ENCODE data around the gene SLC37A4.

SLC37A4 gene

DNA sequence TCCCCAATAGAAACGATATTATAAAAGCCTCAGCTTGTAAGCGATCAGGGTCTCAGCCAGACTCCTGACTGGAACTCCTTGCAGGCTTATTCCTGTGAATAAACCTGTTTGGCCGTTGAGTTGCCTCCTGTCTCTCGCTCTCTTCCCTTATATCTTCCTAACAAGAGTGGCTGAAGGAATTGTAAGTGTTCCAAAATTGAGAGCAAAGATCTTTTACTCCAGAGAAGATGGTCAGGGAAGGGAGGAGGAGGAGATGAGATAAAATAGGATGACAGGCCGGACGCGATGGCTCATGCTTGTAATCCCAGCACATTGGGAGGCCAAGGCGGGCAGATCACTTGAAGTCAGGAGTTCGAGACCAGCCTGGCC lies 1.2 kb upstream of the SLC37A4 start:
- H3K9me3 ChIP-seq (ENCODE audit: low read length): no peaks in the 10 kb centered on the region
- no peak overlapping the region for H2AFZ ChIP-seq (ENCODE audit: low read depth, low read length)
- no peaks in the 10 kb centered on the region for H3K27me3 ChIP-seq (ENCODE audit: insufficient read depth, low read length)
- no peak overlapping the region for H3K4me3 ChIP-seq (ENCODE audit: low read length)
- H3K4me1 ChIP-seq (ENCODE audit: insufficient read depth, low read length): peaks cover 9% of the 10 kb centered on the region
- H3K36me3 ChIP-seq (ENCODE audit: insufficient read depth, low read length): peaks cover 15% of the 10 kb centered on the region

DNA sequence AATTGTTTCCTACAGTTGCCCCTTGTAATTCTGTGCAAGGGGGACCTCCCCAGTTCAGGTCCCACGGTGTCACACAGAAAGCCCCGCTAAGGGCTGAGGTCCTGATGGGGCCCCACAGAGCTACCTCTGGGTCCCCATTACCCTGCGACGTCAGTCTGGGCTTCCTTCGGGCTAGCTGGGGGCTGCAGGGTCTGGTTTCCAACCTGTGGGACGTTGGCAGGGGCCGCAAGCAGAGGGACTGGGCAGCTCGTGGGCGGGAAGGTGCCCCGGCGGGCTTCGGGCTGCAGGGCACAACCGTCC lies 698 bp downstream of the SLC37A4 start:
- no peaks in the 10 kb centered on the region for H3K27me3 ChIP-seq (ENCODE audit: insufficient read depth, low read length)
- peaks cover 31% of the 10 kb centered on the region for H3K36me3 ChIP-seq (ENCODE audit: insufficient read depth, low read length)
- no peaks in the 10 kb centered on the region for H3K9me3 ChIP-seq (ENCODE audit: low read length)
- H3K4me1 ChIP-seq (ENCODE audit: insufficient read depth, low read length): peaks cover 9% of the 10 kb centered on the region
- peak overlapping the region; percentile 83 for H2AFZ ChIP-seq (ENCODE audit: low read depth, low read length)
- peak overlapping the region; percentile 86 for H3K4me3 ChIP-seq (ENCODE audit: low read length)

DNA sequence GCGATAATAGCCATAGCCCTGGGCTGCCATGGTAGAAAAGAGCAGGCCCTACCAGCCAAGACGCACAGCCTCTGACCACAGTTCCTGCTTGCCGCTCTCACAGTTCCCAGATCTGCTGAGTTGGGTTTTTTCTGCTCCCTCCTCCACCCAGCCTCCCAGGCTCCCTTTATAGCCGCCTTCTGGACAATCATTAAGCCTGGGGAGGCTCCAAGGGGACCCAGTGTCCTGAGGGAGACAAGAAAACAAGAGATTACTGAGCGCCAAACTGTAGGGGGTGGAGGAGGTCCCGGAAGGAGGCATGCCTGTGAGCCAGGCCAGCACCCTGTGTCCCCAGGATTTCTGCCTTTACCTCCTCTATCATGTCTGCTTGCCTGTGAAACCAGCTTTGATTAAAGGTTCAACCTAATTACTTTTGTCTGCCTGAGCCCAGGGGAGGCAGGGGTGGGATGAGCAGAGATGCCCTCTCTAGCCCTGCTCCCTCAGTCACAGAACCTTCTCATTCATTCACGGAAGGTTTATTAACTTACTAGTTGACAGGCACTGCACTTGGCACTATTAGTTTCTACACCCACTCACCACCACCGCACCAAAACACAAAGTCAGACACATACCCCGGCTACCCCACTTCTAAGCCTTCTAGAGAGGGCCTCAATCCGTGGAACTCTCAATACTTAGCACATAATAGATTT lies 1.2 kb downstream of the SLC37A4 start:
- peak overlapping the region; percentile 86 for H3K4me3 ChIP-seq (ENCODE audit: low read length)
- peaks cover 9% of the 10 kb centered on the region for H3K4me1 ChIP-seq (ENCODE audit: insufficient read depth, low read length)
- H2AFZ ChIP-seq (ENCODE audit: low read depth, low read length): no peak overlapping the region
- H3K27me3 ChIP-seq (ENCODE audit: insufficient read depth, low read length): no peaks in the 10 kb centered on the region
- H3K36me3 ChIP-seq (ENCODE audit: insufficient read depth, low read length): peaks cover 36% of the 10 kb centered on the region
- H3K9me3 ChIP-seq (ENCODE audit: low read length): no peaks in the 10 kb centered on the region

DNA sequence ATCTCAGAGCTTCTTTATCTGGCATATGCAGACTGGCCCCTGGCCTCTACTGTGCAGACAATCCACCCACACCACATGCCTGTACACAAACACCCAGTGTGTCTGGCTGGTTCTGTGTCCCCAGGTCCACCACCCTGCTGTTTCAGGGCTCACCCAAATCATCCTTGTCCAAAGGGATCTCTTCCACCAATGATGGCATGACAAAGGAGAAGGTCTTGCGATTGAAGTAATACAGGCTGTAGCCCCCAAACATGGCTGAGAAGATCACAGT lies 1.7 kb downstream of the SLC37A4 start:
- Histone ChIP-seq H3K9me3 (ENCODE audit: low read length) (no peaks in the 10 kb centered on the region), H3K4me3 (ENCODE audit: low read length) (no peak overlapping the region), H3K36me3 (ENCODE audit: insufficient read depth, low read length) (peaks cover 41% of the 10 kb centered on the region), H2AFZ (ENCODE audit: low read depth, low read length) (no peak overlapping the region), H3K27me3 (ENCODE audit: insufficient read depth, low read length) (no peaks in the 10 kb centered on the region), H3K4me1 (ENCODE audit: insufficient read depth, low read length) (peaks cover 9% of the 10 kb centered on the region)

DNA sequence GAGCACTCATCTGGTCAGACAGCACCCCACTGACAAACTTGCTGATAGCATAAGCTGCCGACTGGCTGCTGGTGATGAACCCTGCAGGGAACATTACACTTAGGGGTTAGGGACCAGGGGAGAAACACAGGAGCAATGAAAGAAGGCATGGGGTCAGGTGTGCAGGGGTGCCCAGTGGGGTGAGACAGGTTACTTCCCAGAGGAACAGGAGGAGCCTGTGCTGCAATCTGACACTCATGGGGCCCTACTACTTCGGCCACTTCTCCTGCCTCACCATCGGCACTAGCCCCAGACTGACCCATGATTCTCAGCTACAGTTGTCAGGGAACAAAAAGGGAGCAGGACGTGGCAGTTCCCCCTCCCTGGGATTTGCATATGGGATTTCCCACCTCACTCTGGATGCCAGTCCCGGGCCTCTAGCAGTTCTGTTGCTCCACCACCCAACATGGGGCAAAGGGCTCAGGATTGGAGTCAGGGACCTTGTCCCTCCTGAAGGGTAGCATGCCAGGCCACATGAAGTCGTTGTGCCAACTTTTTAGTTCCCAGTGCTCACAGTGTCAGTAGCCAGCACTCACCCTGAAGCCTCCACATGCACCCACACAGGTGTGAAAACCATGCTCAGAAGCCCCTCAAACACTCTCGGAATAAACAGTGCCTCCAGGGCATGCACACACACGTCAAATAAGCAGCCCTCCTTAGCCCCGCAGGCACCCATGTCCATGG lies 2.2 kb downstream of the SLC37A4 start:
- Histone ChIP-seq H3K9me3 (ENCODE audit: low read length) (no peaks in the 10 kb centered on the region), H3K4me3 (ENCODE audit: low read length) (no peak overlapping the region), H3K4me1 (ENCODE audit: insufficient read depth, low read length) (peaks cover 9% of the 10 kb centered on the region), H3K27me3 (ENCODE audit: insufficient read depth, low read length) (no peaks in the 10 kb centered on the region), H2AFZ (ENCODE audit: low read depth, low read length) (no peak overlapping the region), H3K36me3 (ENCODE audit: insufficient read depth, low read length) (peaks cover 46% of the 10 kb centered on the region)

GRCh38 chr11:119027561-119028345 lies 2.9 kb downstream of the SLC37A4 start:
- Histone ChIP-seq H3K27me3 (ENCODE audit: insufficient read depth, low read length) (no peaks in the 10 kb centered on the region), H2AFZ (ENCODE audit: low read depth, low read length) (no peak overlapping the region), H3K36me3 (ENCODE audit: insufficient read depth, low read length) (peaks cover 53% of the 10 kb centered on the region), H3K4me3 (ENCODE audit: low read length) (no peak overlapping the region), H3K9me3 (ENCODE audit: low read length) (no peaks in the 10 kb centered on the region), H3K4me1 (ENCODE audit: insufficient read depth, low read length) (peaks cover 9% of the 10 kb centered on the region)

- Histone ChIP-seq H3K9me3 (ENCODE audit: low read length) (no peaks in the 10 kb centered on the region), H3K27me3 (ENCODE audit: insufficient read depth, low read length) (no peaks in the 10 kb centered on the region), H3K4me3 (ENCODE audit: low read length) (no peak overlapping the region), H3K36me3 (ENCODE audit: insufficient read depth, low read length) (peaks cover 58% of the 10 kb centered on the region), H3K4me1 (ENCODE audit: insufficient read depth, low read length) (peaks cover 9% of the 10 kb centered on the region), H2AFZ (ENCODE audit: low read depth, low read length) (no peak overlapping the region)
These were observed 3.7 kb downstream of the SLC37A4 start for GRCh38 chr11:119026970-119027369.

DNA sequence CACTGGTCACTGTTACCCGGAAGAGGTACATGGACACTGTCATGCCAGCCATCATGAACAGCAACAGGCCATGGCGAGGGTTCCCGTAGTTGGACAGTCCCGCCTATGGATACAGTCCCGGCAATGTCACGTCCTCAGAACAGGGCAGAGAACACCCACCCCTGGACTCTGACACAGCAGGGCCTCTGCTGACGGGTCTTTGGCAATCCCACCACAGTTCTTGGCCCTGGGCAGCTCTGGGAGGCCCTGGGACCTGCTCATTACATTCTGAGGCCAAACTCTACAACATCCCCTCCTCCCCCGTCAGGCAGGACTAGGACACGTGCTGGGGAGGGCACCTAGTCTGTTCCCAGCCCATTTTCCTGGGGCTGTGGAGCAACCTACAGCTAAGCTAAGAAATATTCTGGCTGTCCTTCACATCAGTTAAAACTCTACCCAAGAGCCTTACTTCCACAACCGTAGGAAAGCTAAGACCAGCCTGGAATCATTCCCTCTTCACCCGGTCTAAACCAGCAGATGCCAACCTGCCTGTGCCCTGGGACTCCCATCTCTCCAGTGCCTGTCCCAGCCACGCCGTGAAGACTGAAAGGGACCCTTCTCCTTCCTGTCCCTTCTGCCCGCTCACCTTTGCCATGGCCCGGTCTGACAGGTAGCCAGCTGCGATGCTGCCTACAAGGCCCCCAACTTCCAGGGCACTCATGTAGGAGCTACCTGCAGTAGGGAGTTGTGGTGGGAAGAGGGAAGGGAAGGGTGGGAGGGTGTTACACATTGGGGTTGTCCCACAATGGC lies 4.5 kb downstream of the SLC37A4 start:
- peaks cover 9% of the 10 kb centered on the region for H3K4me1 ChIP-seq (ENCODE audit: insufficient read depth, low read length)
- H3K36me3 ChIP-seq (ENCODE audit: insufficient read depth, low read length): peaks cover 66% of the 10 kb centered on the region
- H2AFZ ChIP-seq (ENCODE audit: low read depth, low read length): no peak overlapping the region
- H3K4me3 ChIP-seq (ENCODE audit: low read length): no peak overlapping the region
- H3K9me3 ChIP-seq (ENCODE audit: low read length): no peaks in the 10 kb centered on the region
- H3K27me3 ChIP-seq (ENCODE audit: insufficient read depth, low read length): no peaks in the 10 kb centered on the region

GRCh38 chr11:119025541-119025940 lies 5.1 kb downstream of the SLC37A4 start:
- H2AFZ ChIP-seq (ENCODE audit: low read depth, low read length): no peak overlapping the region
- no peak overlapping the region for H3K4me3 ChIP-seq (ENCODE audit: low read length)
- no peaks in the 10 kb centered on the region for H3K9me3 ChIP-seq (ENCODE audit: low read length)
- H3K36me3 ChIP-seq (ENCODE audit: insufficient read depth, low read length): peaks cover 69% of the 10 kb centered on the region
- H3K27me3 ChIP-seq (ENCODE audit: insufficient read depth, low read length): no peaks in the 10 kb centered on the region
- peaks cover 9% of the 10 kb centered on the region for H3K4me1 ChIP-seq (ENCODE audit: insufficient read depth, low read length)

- peaks cover 70% of the 10 kb centered on the region for H3K36me3 ChIP-seq (ENCODE audit: insufficient read depth, low read length)
- peaks cover 11% of the 10 kb centered on the region for H3K4me1 ChIP-seq (ENCODE audit: insufficient read depth, low read length)
These were observed 5.6 kb downstream of the SLC37A4 start for GRCh38 chr11:119025099-119025473.

DNA sequence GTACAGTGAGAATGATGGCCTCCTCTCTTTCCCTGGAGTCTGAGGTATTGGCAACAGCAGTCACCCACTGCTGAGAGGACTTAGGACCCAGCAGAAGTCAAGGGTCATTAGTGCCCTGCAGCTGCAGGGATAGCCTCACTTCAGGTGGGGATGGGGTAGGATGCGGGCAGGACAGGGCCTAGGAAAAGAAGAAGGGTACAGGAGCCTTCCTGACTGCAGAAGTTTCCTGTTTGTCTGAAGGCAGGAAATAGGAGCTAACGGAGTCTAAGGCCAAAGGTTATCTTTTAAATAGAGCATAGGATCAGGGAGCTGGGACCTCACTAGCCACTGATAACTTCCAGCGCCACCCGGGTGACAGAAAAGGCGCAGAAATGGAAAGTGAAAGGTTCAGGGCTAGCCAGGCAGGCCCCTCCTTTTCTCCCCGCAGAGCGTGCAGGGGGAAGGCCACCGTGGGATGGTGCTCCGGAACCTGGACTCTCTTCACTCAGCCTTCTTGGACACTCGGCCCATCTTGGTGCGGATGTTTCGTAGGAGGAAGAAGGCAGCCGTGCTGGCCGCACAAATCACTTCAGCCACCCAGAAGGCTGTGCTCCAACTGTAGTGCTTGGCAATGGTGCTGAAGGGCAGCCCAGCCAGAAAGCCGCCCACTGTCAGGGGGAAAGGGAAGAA lies 6.1 kb downstream of the SLC37A4 start:
- Histone ChIP-seq H2AFZ (ENCODE audit: low read depth, low read length) (no peak overlapping the region), H3K4me1 (ENCODE audit: insufficient read depth, low read length) (peaks cover 11% of the 10 kb centered on the region), H3K27me3 (ENCODE audit: insufficient read depth, low read length) (no peaks in the 10 kb centered on the region), H3K9me3 (ENCODE audit: low read length) (no peaks in the 10 kb centered on the region), H3K4me3 (ENCODE audit: low read length) (no peak overlapping the region), H3K36me3 (ENCODE audit: insufficient read depth, low read length) (peaks cover 72% of the 10 kb centered on the region)

More at GRCh38 chr11:119025099-119025473, 5.6 kb downstream of the SLC37A4 start:
- no peak overlapping the region for H3K4me3 ChIP-seq (ENCODE audit: low read length)
- H2AFZ ChIP-seq (ENCODE audit: low read depth, low read length): no peak overlapping the region
- H3K27me3 ChIP-seq (ENCODE audit: insufficient read depth, low read length): no peaks in the 10 kb centered on the region
- H3K9me3 ChIP-seq (ENCODE audit: low read length): no peaks in the 10 kb centered on the region

DNA sequence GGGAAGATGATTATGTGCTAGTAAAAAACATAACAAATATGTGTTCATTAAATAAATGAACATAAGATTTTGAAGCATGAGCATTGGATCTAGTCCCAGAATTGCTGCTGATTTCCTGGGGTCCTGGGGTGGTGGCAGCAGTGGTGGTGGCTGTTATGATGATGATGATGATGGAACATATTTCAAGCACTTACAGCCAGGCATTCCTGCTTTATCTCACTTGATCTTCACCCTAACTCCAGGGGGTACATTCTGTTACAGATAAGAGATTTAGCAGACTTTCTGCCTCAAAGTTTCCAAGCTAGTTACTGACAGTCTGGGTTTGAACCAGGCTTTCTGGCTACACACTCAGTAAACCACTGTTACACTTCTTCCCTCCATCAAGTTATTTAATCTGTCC lies 6.9 kb downstream of the SLC37A4 start:
- H3K36me3 ChIP-seq (ENCODE audit: insufficient read depth, low read length): peaks cover 67% of the 10 kb centered on the region
- H2AFZ ChIP-seq (ENCODE audit: low read depth, low read length): no peak overlapping the region
- no peaks in the 10 kb centered on the region for H3K9me3 ChIP-seq (ENCODE audit: low read length)
- no peak overlapping the region for H3K4me3 ChIP-seq (ENCODE audit: low read length)
- H3K27me3 ChIP-seq (ENCODE audit: insufficient read depth, low read length): no peaks in the 10 kb centered on the region
- H3K4me1 ChIP-seq (ENCODE audit: insufficient read depth, low read length): peaks cover 8% of the 10 kb centered on the region
